ENCODE data around the gene SLC9A9.

SLC9A9 gene

GRCh38 chr3:143479727-143480126, 368.5 kb downstream of the SLC9A9 start:
- Histone ChIP-seq H3K9ac (ENCODE audit: low read depth, low read length) (no peak overlapping the region), H3K36me3 (ENCODE audit: insufficient read depth, low read length) (no peaks in the 10 kb centered on the region), H3K9me3 (ENCODE audit: control insufficient read depth, insufficient read depth, low read length) (no peaks in the 10 kb centered on the region), H3K4me1 (ENCODE audit: insufficient read depth, low read length) (peaks cover 6% of the 10 kb centered on the region)

- H3K9me3 ChIP-seq (ENCODE audit: control insufficient read depth, insufficient read depth, low read length) = no peaks in the 10 kb centered on the region
These were observed 370.1 kb downstream of the SLC9A9 start for GRCh38 chr3:143478115-143478693.

GRCh38 chr3:143476965-143477640, 371.2 kb downstream of the SLC9A9 start:
- no peaks in the 10 kb centered on the region for H3K36me3 ChIP-seq (ENCODE audit: insufficient read depth, low read length)
- no peaks in the 10 kb centered on the region for H3K9me3 ChIP-seq (ENCODE audit: control insufficient read depth, insufficient read depth, low read length)
- no peak overlapping the region for H3K9ac ChIP-seq (ENCODE audit: low read depth, low read length)
- H3K4me1 ChIP-seq (ENCODE audit: insufficient read depth, low read length) = peaks cover 9% of the 10 kb centered on the region

More at GRCh38 chr3:143478115-143478693, 370.1 kb downstream of the SLC9A9 start:
- H3K4me1 ChIP-seq (ENCODE audit: insufficient read depth, low read length) = peaks cover 6% of the 10 kb centered on the region
- no peaks in the 10 kb centered on the region for H3K36me3 ChIP-seq (ENCODE audit: insufficient read depth, low read length)
- H3K9ac ChIP-seq (ENCODE audit: low read depth, low read length) = no peak overlapping the region

- no peak overlapping the region for H3K9ac ChIP-seq (ENCODE audit: low read depth, low read length)
- H3K9me3 ChIP-seq (ENCODE audit: control insufficient read depth, insufficient read depth, low read length) = no peaks in the 10 kb centered on the region
- peaks cover 16% of the 10 kb centered on the region for H3K4me1 ChIP-seq (ENCODE audit: insufficient read depth, low read length)
- H3K36me3 ChIP-seq (ENCODE audit: insufficient read depth, low read length) = no peaks in the 10 kb centered on the region
These were observed 372.3 kb downstream of the SLC9A9 start for GRCh38 chr3:143475981-143476380.

- Histone ChIP-seq H3K9ac (ENCODE audit: low read depth, low read length) (no peak overlapping the region), H3K36me3 (ENCODE audit: insufficient read depth, low read length) (no peaks in the 10 kb centered on the region), H3K9me3 (ENCODE audit: control insufficient read depth, insufficient read depth, low read length) (no peaks in the 10 kb centered on the region), H3K4me1 (ENCODE audit: insufficient read depth, low read length) (peaks cover 14% of the 10 kb centered on the region)
These were observed 375.3 kb downstream of the SLC9A9 start for GRCh38 chr3:143472731-143473523.

GRCh38 chr3:143471705-143472104, 376.6 kb downstream of the SLC9A9 start:
- Histone ChIP-seq H3K36me3 (ENCODE audit: insufficient read depth, low read length) (no peaks in the 10 kb centered on the region), H3K9me3 (ENCODE audit: control insufficient read depth, insufficient read depth, low read length) (no peaks in the 10 kb centered on the region), H3K4me1 (ENCODE audit: insufficient read depth, low read length) (peaks cover 12% of the 10 kb centered on the region), H3K9ac (ENCODE audit: low read depth, low read length) (no peak overlapping the region)

GRCh38 chr3:143469159-143469558, 379.1 kb downstream of the SLC9A9 start:
- no peak overlapping the region for H3K9ac ChIP-seq (ENCODE audit: low read depth, low read length)
- no peaks in the 10 kb centered on the region for H3K36me3 ChIP-seq (ENCODE audit: insufficient read depth, low read length)
- H3K4me1 ChIP-seq (ENCODE audit: insufficient read depth, low read length) = peaks cover 12% of the 10 kb centered on the region
- H3K9me3 ChIP-seq (ENCODE audit: control insufficient read depth, insufficient read depth, low read length) = no peaks in the 10 kb centered on the region

- H3K9me3 ChIP-seq (ENCODE audit: control insufficient read depth, insufficient read depth, low read length) = no peaks in the 10 kb centered on the region
- H3K9ac ChIP-seq (ENCODE audit: low read depth, low read length) = no peak overlapping the region
- H3K36me3 ChIP-seq (ENCODE audit: insufficient read depth, low read length) = no peaks in the 10 kb centered on the region
- H3K4me1 ChIP-seq (ENCODE audit: insufficient read depth, low read length) = no peaks in the 10 kb centered on the region
These were observed 382.6 kb downstream of the SLC9A9 start for GRCh38 chr3:143465666-143466065.

GRCh38 chr3:143464850-143465249, 383.4 kb downstream of the SLC9A9 start:
- Histone ChIP-seq H3K36me3 (ENCODE audit: insufficient read depth, low read length) (no peaks in the 10 kb centered on the region), H3K9me3 (ENCODE audit: control insufficient read depth, insufficient read depth, low read length) (no peaks in the 10 kb centered on the region), H3K9ac (ENCODE audit: low read depth, low read length) (no peak overlapping the region), H3K4me1 (ENCODE audit: insufficient read depth, low read length) (no peaks in the 10 kb centered on the region)

GRCh38 chr3:143455480-143455879, 392.8 kb downstream of the SLC9A9 start:
- no peak overlapping the region for H3K9ac ChIP-seq (ENCODE audit: low read depth, low read length)
- no peaks in the 10 kb centered on the region for H3K4me1 ChIP-seq (ENCODE audit: insufficient read depth, low read length)
- H3K36me3 ChIP-seq (ENCODE audit: insufficient read depth, low read length) = no peaks in the 10 kb centered on the region
- H3K9me3 ChIP-seq (ENCODE audit: control insufficient read depth, insufficient read depth, low read length) = no peaks in the 10 kb centered on the region

- Histone ChIP-seq H3K4me1 (ENCODE audit: insufficient read depth, low read length) (no peaks in the 10 kb centered on the region), H3K9ac (ENCODE audit: low read depth, low read length) (no peak overlapping the region), H3K9me3 (ENCODE audit: control insufficient read depth, insufficient read depth, low read length) (no peaks in the 10 kb centered on the region), H3K36me3 (ENCODE audit: insufficient read depth, low read length) (no peaks in the 10 kb centered on the region)
These were observed 397.6 kb downstream of the SLC9A9 start for GRCh38 chr3:143450632-143451031.

GRCh38 chr3:143447491-143447890, 400.8 kb downstream of the SLC9A9 start:
- no peaks in the 10 kb centered on the region for H3K36me3 ChIP-seq (ENCODE audit: insufficient read depth, low read length)
- no peaks in the 10 kb centered on the region for H3K9me3 ChIP-seq (ENCODE audit: control insufficient read depth, insufficient read depth, low read length)
- H3K4me1 ChIP-seq (ENCODE audit: insufficient read depth, low read length) = peaks cover 10% of the 10 kb centered on the region
- no peak overlapping the region for H3K9ac ChIP-seq (ENCODE audit: low read depth, low read length)

GRCh38 chr3:143445118-143445517, 403.1 kb downstream of the SLC9A9 start:
- no peaks in the 10 kb centered on the region for H3K36me3 ChIP-seq (ENCODE audit: insufficient read depth, low read length)
- no peak overlapping the region for H3K9ac ChIP-seq (ENCODE audit: low read depth, low read length)
- H3K9me3 ChIP-seq (ENCODE audit: control insufficient read depth, insufficient read depth, low read length) = no peaks in the 10 kb centered on the region
- H3K4me1 ChIP-seq (ENCODE audit: insufficient read depth, low read length) = peaks cover 12% of the 10 kb centered on the region

- no peak overlapping the region for H3K9ac ChIP-seq (ENCODE audit: low read depth, low read length)
- H3K36me3 ChIP-seq (ENCODE audit: insufficient read depth, low read length) = no peaks in the 10 kb centered on the region
- H3K9me3 ChIP-seq (ENCODE audit: control insufficient read depth, insufficient read depth, low read length) = no peaks in the 10 kb centered on the region
- H3K4me1 ChIP-seq (ENCODE audit: insufficient read depth, low read length) = peaks cover 16% of the 10 kb centered on the region
These were observed 404.4 kb downstream of the SLC9A9 start for GRCh38 chr3:143443851-143444331.
